HEK293T (cell line): Measurements from ENCODE around the gene ERO1B.

ENCODE experiments used
- BHLHE40 ChIP-seq: fragments of 450-650 bp; IDR thresholded peaks from 2 replicates; pipeline ENCODE4 v1.6.1; 2016; ENCODE audit warnings: mild to moderate bottlenecking, moderate library complexity, borderline replicate concordance
- ELF4 ChIP-seq: fragments of 450-650 bp; IDR thresholded peaks from 2 replicates; pipeline ENCODE4 v1.6.1; 2017; ENCODE audit warnings: antibody characterized with exemption
- FOXA1 ChIP-seq: fragments of 450-650 bp; IDR thresholded peaks from 2 replicates; pipeline ENCODE4 v1.6.1; 2016; ENCODE audit warnings: mild to moderate bottlenecking
- FOXK2 ChIP-seq: fragments of 450-650 bp; IDR thresholded peaks from 2 replicates; pipeline ENCODE4 v1.6.1; 2016; ENCODE audit warnings: mild to moderate bottlenecking
- FOXM1 ChIP-seq: fragments of 450-650 bp; IDR thresholded peaks from 2 replicates; pipeline ENCODE4 v1.6.1; 2017; ENCODE audit warnings: mild to moderate bottlenecking, borderline replicate concordance
- HDGF ChIP-seq: fragments of 450-650 bp; IDR thresholded peaks from 2 replicates; pipeline ENCODE4 v1.6.1; 2017; ENCODE audit warnings: antibody characterized with exemption, borderline replicate concordance
- L3MBTL2 ChIP-seq: fragments of 450-650 bp; conservative IDR thresholded peaks from 2 replicates; pipeline ENCODE4 v1.6.1; 2016; ENCODE audit warnings: mild to moderate bottlenecking
- NFRKB ChIP-seq: fragments of 450-650 bp; IDR thresholded peaks from 2 replicates; pipeline ENCODE4 v1.6.1; 2016; ENCODE audit warnings: mild to moderate bottlenecking, moderate library complexity
- SP1 ChIP-seq: fragments of 450-650 bp; IDR thresholded peaks from 2 replicates; pipeline ENCODE4 v1.6.1; 2017
- TARDBP ChIP-seq: fragments of 450-650 bp; IDR thresholded peaks from 2 replicates; pipeline ENCODE4 v1.6.1; 2016

- no peak for TF ChIP-seq TARDBP
- no peak for TF ChIP-seq NFRKB
- no peak for TF ChIP-seq FOXK2
- TF ChIP-seq ELF4, result no peak
- no peak for TF ChIP-seq SP1
- no peak for TF ChIP-seq FOXA1
- no peak for TF ChIP-seq FOXM1
- TF ChIP-seq BHLHE40, result no peak
- no peak for TF ChIP-seq HDGF
- TF ChIP-seq L3MBTL2, result no peak
Measured at GRCh38 chr1:236181059-236181458, 100.7 kb downstream of the ERO1B start.
